CD4-positive, alpha-beta T cell (primary cell): ENCODE results near the gene JPH4. TPM values are rescaled to one million over a fixed set of nuclear protein-coding genes. Genes with fewer than 3 reads are reported as not detected.

ENCODE experiments used
- ATAC-seq: fragments of 200-7000 bp; cut with Tn5 transposase; one replicate; pipeline ENCODE4 v1.10.0; 2022; ENCODE audit warnings: mild to moderate bottlenecking; ENCODE audit not compliant: poor library complexity
- CTCF ChIA-PET: fragments of 350-600 bp; sonication (Branson Sonifier 250); formaldehyde crosslinking; loops from one replicate; lab custom pipeline; 2021; ENCODE audit warnings: antibody characterized with exemption, inconsistent platforms; lab: Charles Lee
- POLR2A ChIA-PET: fragments of 350-600 bp; sonication (Branson Sonifier 250); formaldehyde crosslinking; loops from one replicate; lab custom pipeline; 2021; ENCODE audit warnings: antibody characterized with exemption, inconsistent platforms; lab: Charles Lee
- DNase-seq, 14 experiments: peaks; one replicate each; pipeline ENCODE4 v3.0.0-alpha.2; 2013 to 2020; ENCODE audit warnings: mixed read lengths in 2 of 14
- H3K27ac ChIP-seq, 2 donors: one replicate each; pipeline versions ENCODE4 v1.5.1 to v1.7.0; 2013; ENCODE audit warnings: low read length in 2 of 2, low read depth in 1 of 2, mild to moderate bottlenecking in 1 of 2
- H3K27me3 ChIP-seq, 2 experiments: 1 replicate in 1 of 2; 2 replicates in 1 of 2; pipeline versions ENCODE4 v1.6.1 to v1.7.0; 2013; ENCODE audit warnings: low read length in 2 of 2, control low read depth in 1 of 2, mild to moderate bottlenecking in 1 of 2, moderate library complexity in 1 of 2; ENCODE audit not compliant: insufficient read depth in 2 of 2, control insufficient read depth in 1 of 2
- H3K36me3 ChIP-seq: one replicate; pipeline ENCODE4 v1.6.1; 2013; ENCODE audit warnings: low read length, control low read depth; ENCODE audit not compliant: insufficient read depth
- H3K4me1 ChIP-seq: one replicate; pipeline ENCODE4 v1.6.1; 2013; ENCODE audit warnings: low read length, control low read depth; ENCODE audit not compliant: insufficient read depth
- H3K4me3 ChIP-seq: one replicate; pipeline ENCODE4 v1.5.1; 2013; ENCODE audit warnings: mild to moderate bottlenecking, low read length, moderate library complexity
- H3K9me3 ChIP-seq, 2 experiments: 1 replicate in 1 of 2; 2 replicates in 1 of 2; pipeline versions ENCODE4 v1.6.1 to v1.7.0; 2013; ENCODE audit warnings: low read length in 2 of 2, mild to moderate bottlenecking in 2 of 2, control low read depth in 1 of 2, moderate library complexity in 1 of 2; ENCODE audit not compliant: control insufficient read depth in 1 of 2, insufficient read depth in 1 of 2
- H3K27ac Mint-ChIP-seq: one replicate; pipeline ENCODE4 v1.8.0; 2020; ENCODE audit warnings: mixed read lengths
- H3K27me3 Mint-ChIP-seq: one replicate; pipeline ENCODE4 v1.8.0; 2021; ENCODE audit warnings: mixed read lengths
- H3K36me3 Mint-ChIP-seq: one replicate; pipeline ENCODE4 v1.8.0; 2021; ENCODE audit warnings: low read depth, mixed read lengths
- H3K4me1 Mint-ChIP-seq: one replicate; pipeline ENCODE4 v1.8.0; 2021; ENCODE audit warnings: low read depth, mixed read lengths
- H3K4me3 Mint-ChIP-seq: one replicate; pipeline ENCODE4 v1.8.0; 2020; ENCODE audit warnings: mild to moderate bottlenecking, mixed read lengths
- H3K9me3 Mint-ChIP-seq: one replicate; pipeline ENCODE4 v1.8.0; 2020; ENCODE audit warnings: mixed read lengths
- CTCF ChIP-seq: fragments of 200-600 bp; IDR thresholded peaks from one replicate; pipeline ENCODE4 v1.8.0; 2022; ENCODE audit warnings: antibody characterized with exemption, mild to moderate bottlenecking
- intact Hi-C, 2 experiments: fragments of 100-400 bp; cut with DNase I in 1 of 2; cut with micrococcal nuclease in 1 of 2; formaldehyde crosslinking; loops; one replicate each; pipeline versions ENCODE4 v1.15.1 to v1.9.0; 2023 to 2025; cut with DNase I, micrococcal nuclease
- total RNA-seq, 174 experiments: library from RNA in 2 of 174; stranded (reverse) in 2 of 174; gene quantifications; one replicate each; pipeline ENCODE4 v1.2.3 and lab custom pipeline; 2021 to 2026

Gene JPH4
- total RNA-seq, 2 experiments from 2014 or later = not detected

- Mint-ChIP-seq H3K27me3 (no peaks in the 10 kb centered on the region), H3K4me1 (peaks cover 48% of the 10 kb centered on the region), H3K27ac (peak overlapping the region; percentile 55), H3K36me3 (peaks cover 74% of the 10 kb centered on the region), H3K4me3 (peak overlapping the region; percentile 72), H3K9me3 (no peaks in the 10 kb centered on the region)
- no peaks in the 10 kb centered on the region for H3K27me3 ChIP-seq
- peaks cover 75% of the 10 kb centered on the region for H3K36me3 ChIP-seq
- no peak for ATAC-seq
- H3K27ac ChIP-seq = no peak overlapping the region
- H3K9me3 ChIP-seq = no peaks in the 10 kb centered on the region
- TF ChIP-seq CTCF = no peak
- H3K4me1 ChIP-seq = peaks cover 44% of the 10 kb centered on the region
- POLR2A ChIA-PET = interaction anchor here (0.7 to 1.3 kb wide), 2 partner anchors 47 to 94 kb away, joined by 3 read pairs; partner anchors contain the start of gene NGDN
- H3K4me3 ChIP-seq = no peak overlapping the region
- intact Hi-C loops = loop anchor here in 1 of 2 experiments (5.0 to 10.0 kb wide), 4 partner anchors 241 to 551 kb away; partner anchors contain the start of genes ACIN1, C14orf119, DCAF11 and NRL
- CTCF ChIA-PET = interaction anchor here (0.8 to 6.0 kb wide), 2 partner anchors 9 to 84 kb away, joined by 4 to 67 read pairs; no protein-coding TSS in a partner anchor
- peak in 1 of 14 experiments; percentile 13 for DNase-seq
Observed at GRCh38 chr14:23563473-23564180, 15.0 kb downstream of the JPH4 start.

- intact Hi-C loops = loop anchor here (1.0 to 10.0 kb wide), 6 partner anchors 85 to 552 kb away; partner anchors contain the start of genes ACIN1 (in 1 of the 2), C14orf119 (in 1 of the 2), DCAF11 (in 1 of the 2) and NRL (in 1 of the 2)
- ChIA-PET POLR2A (interaction anchor here (0.7 to 1.3 kb wide), 2 partner anchors 48 to 94 kb away, joined by 3 read pairs; partner anchors contain the start of gene NGDN), CTCF (interaction anchor here (0.8 to 6.0 kb wide), 2 partner anchors 9 to 84 kb away, joined by 4 to 67 read pairs; no protein-coding TSS in a partner anchor)
- H3K27me3 ChIP-seq = no peaks in the 10 kb centered on the region
- peaks cover 79% of the 10 kb centered on the region for H3K36me3 ChIP-seq
- peak; percentile 27 for ATAC-seq
- peaks cover 37% of the 10 kb centered on the region for H3K4me1 ChIP-seq
- peaks cover 45% of the 10 kb centered on the region for H3K4me1 Mint-ChIP-seq
- peak; percentile 38 to 80 (median 50) for DNase-seq
- TF ChIP-seq CTCF = peak; percentile 94
- no peaks in the 10 kb centered on the region for H3K9me3 ChIP-seq
- H3K36me3 Mint-ChIP-seq = peaks cover 77% of the 10 kb centered on the region
- H3K27ac Mint-ChIP-seq = peak overlapping the region; percentile 55
- H3K9me3 Mint-ChIP-seq = no peaks in the 10 kb centered on the region
- H3K27ac ChIP-seq = no peak overlapping the region
- H3K4me3 ChIP-seq = no peak overlapping the region
- no peaks in the 10 kb centered on the region for H3K27me3 Mint-ChIP-seq
- peak overlapping the region; percentile 66 for H3K4me3 Mint-ChIP-seq
Observed at GRCh38 chr14:23562822-23563472, 15.6 kb downstream of the JPH4 start.
